Neuron (in vitro differentiated cells): ENCODE data around the gene COPG2.
"Not testable (repeated sequence)": the region's sequence is repeated elsewhere in the genome, so short reads cannot be mapped to it uniquely, and the experiment has no call there.

Source experiments
- H2AFZ ChIP-seq: one replicate; pipeline ENCODE4 v1.6.1; 2013; ENCODE audit warnings: low read depth, mild to moderate bottlenecking, inconsistent platforms, low read length, moderate library complexity
- H3K27me3 ChIP-seq: one replicate; pipeline ENCODE4 v1.6.1; 2013; ENCODE audit warnings: low read length; ENCODE audit not compliant: insufficient read depth
- H3K36me3 ChIP-seq: one replicate; pipeline ENCODE4 v1.6.1; 2013; ENCODE audit warnings: low read length; ENCODE audit not compliant: insufficient read depth
- H3K4me1 ChIP-seq: one replicate; pipeline ENCODE4 v1.6.1; 2013; ENCODE audit warnings: low read length; ENCODE audit not compliant: insufficient read depth
- H3K4me3 ChIP-seq: 2 replicates; pipeline ENCODE4 v1.5.1; 2013; ENCODE audit warnings: mild to moderate bottlenecking, low read length, moderate library complexity
- H3K9me3 ChIP-seq: one replicate; pipeline ENCODE4 v1.6.1; 2013; ENCODE audit warnings: low read length

COPG2 gene

DNA sequence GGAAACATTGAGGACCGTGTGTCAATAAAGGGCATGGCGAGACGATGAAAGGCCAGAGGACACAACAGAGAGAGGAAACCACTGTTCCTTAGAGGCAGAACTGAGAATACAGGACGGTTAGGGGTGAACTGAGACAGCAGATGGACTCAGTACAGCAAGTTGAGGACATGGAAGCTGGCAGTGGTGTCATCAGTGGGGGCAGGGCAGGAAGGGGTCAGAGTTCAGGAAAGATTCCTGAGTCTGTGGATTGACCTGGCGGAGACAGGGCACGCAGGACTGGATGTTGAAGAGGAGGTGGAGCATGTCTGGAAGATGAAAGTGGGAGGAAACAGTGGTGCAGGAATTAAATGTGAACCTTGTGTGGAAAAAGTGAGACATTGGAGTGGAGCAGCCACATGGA lies 130.7 kb downstream of the COPG2 start:
- not testable (repeated sequence) for H2AFZ ChIP-seq, H3K4me1 ChIP-seq, H3K27me3 ChIP-seq, H3K4me3 ChIP-seq, H3K9me3 ChIP-seq
- H3K36me3 ChIP-seq, result peaks cover 43% of the 10 kb centered on the region

GRCh38 chr7:130529417-130529816 lies 139.1 kb downstream of the COPG2 start:
- H3K4me3 ChIP-seq, result no peak overlapping the region
- H3K4me1 ChIP-seq, result no peaks in the 10 kb centered on the region
- H2AFZ ChIP-seq, result no peak overlapping the region
- peaks cover 45% of the 10 kb centered on the region for H3K36me3 ChIP-seq
- peaks cover 3% of the 10 kb centered on the region for H3K9me3 ChIP-seq
- H3K27me3 ChIP-seq, result no peaks in the 10 kb centered on the region

GRCh38 chr7:130527752-130528355 lies 140.7 kb downstream of the COPG2 start:
- peaks cover 36% of the 10 kb centered on the region for H3K36me3 ChIP-seq
- not testable (repeated sequence) for H3K27me3 ChIP-seq, H3K9me3 ChIP-seq, H3K4me3 ChIP-seq, H2AFZ ChIP-seq, H3K4me1 ChIP-seq

- Histone ChIP-seq H3K9me3 (peaks cover 3% of the 10 kb centered on the region), H3K36me3 (peaks cover 35% of the 10 kb centered on the region), H3K4me3 (no peak overlapping the region), H2AFZ (no peak overlapping the region), H3K27me3 (no peaks in the 10 kb centered on the region), H3K4me1 (peaks cover 6% of the 10 kb centered on the region)
These were observed 143.9 kb downstream of the COPG2 start for GRCh38 chr7:130524628-130525027.

DNA sequence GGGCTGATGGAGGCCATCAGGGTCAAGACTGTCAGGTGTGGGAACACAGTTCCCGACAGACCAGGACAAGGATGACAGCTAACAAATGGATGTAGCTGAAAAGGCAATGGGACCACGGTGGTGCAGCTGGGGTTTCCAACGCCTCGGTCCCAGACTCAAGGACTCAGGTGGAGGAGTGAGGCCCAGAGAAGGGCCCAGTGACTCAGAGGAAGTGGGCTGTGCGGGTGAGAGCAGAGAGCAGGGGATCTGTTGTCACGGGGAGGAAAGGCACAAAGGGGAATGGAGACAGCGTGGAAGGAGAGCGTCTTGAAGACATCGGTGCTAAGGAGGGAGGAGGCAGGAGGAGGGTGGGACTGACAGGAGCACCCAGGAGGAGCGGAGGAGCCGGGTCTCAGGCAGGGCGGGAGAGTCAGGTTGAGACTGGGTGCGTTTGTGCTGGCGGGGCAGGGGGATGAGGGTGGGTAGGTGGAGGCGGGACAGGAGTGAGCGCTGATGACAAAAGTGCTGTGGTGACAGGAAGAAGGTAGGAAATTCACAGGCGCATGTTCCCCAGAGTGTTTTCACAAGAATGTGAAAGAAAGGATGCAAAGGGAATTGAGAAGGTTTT lies 144.9 kb downstream of the COPG2 start:
- not testable (repeated sequence) for H3K9me3 ChIP-seq, H2AFZ ChIP-seq, H3K4me3 ChIP-seq, H3K4me1 ChIP-seq, H3K27me3 ChIP-seq
- H3K36me3 ChIP-seq, result peaks cover 25% of the 10 kb centered on the region

DNA sequence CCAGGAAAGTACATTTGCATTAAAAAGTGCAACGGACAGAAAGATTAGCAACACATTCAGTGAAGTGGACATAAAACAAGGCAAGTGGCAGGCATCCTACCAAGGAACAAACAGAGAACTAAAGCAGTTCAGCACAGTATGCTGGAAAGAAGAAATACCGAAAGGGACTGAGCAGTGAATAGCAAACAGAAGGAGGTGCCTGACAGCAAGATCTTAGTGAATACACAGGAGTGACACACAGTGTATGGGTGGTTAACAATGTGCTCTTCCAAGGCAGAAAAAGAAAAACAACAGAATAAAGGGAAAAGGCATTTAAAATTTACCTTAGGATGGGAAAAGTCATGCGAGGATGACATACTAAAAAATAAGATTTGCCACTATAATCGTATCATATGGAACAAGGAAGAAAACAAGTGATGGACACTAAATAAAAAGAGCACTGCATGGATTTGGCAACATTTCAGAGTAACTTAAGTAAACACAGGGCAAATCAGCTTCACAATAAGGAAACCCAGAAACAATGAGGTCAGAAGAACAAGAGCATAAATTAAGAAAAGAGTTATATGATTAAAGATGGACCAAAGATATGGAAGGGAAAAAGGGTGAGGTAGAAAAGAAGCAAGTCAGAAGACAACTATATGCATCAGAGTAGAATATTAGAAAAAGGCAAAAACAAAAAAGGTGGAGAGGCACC lies 147.1 kb downstream of the COPG2 start:
- Histone ChIP-seq H3K4me3 (no peak overlapping the region), H3K9me3 (peaks cover 3% of the 10 kb centered on the region), H3K4me1 (peaks cover 6% of the 10 kb centered on the region), H3K36me3 (peaks cover 26% of the 10 kb centered on the region), H2AFZ (no peak overlapping the region), H3K27me3 (no peaks in the 10 kb centered on the region)

GRCh38 chr7:130515315-130516040 lies 153.1 kb downstream of the COPG2 start:
- Histone ChIP-seq H3K36me3 (peaks cover 36% of the 10 kb centered on the region), H3K4me1 (no peaks in the 10 kb centered on the region), H3K4me3 (no peak overlapping the region), H3K27me3 (no peaks in the 10 kb centered on the region), H3K9me3 (no peaks in the 10 kb centered on the region), H2AFZ (no peak overlapping the region)

GRCh38 chr7:130513447-130513846 lies 155.1 kb downstream of the COPG2 start:
- H3K9me3 ChIP-seq, result no peaks in the 10 kb centered on the region
- no peaks in the 10 kb centered on the region for H3K4me1 ChIP-seq
- H3K36me3 ChIP-seq, result peaks cover 55% of the 10 kb centered on the region
- no peak overlapping the region for H3K4me3 ChIP-seq
- no peaks in the 10 kb centered on the region for H3K27me3 ChIP-seq
- H2AFZ ChIP-seq, result no peak overlapping the region

DNA sequence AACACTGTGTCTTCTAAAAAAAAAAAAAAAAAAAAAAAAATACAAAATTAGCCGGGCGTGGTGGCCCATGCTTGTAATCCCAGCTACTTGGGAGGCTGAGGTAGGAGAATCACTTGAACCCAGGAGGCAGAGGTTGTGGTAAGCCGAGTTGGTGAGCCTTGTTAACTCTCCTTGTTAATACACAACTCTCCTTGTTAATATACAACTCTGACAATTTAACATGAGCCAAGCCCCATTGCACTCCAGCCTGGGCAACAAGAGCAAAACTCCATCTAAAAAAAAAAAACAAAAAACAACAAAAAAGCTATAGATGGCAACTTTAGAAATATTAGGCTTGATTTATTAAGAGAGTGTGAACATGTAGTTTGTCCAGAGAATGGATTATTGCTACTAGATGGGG lies 156.5 kb downstream of the COPG2 start:
- H3K36me3 ChIP-seq, result peaks cover 66% of the 10 kb centered on the region

GRCh38 chr7:130506358-130506757 lies 162.2 kb downstream of the COPG2 start:
- Histone ChIP-seq H3K4me1 (no peaks in the 10 kb centered on the region), H2AFZ (no peak overlapping the region), H3K36me3 (peaks cover 91% of the 10 kb centered on the region), H3K4me3 (no peak overlapping the region), H3K27me3 (no peaks in the 10 kb centered on the region), H3K9me3 (peaks cover 1% of the 10 kb centered on the region)

More for the DNA sequence above, 156.5 kb downstream of the COPG2 start:
- H2AFZ ChIP-seq, H3K9me3 ChIP-seq, H3K27me3 ChIP-seq, H3K4me3 ChIP-seq, H3K4me1 ChIP-seq: not testable (repeated sequence)

DNA sequence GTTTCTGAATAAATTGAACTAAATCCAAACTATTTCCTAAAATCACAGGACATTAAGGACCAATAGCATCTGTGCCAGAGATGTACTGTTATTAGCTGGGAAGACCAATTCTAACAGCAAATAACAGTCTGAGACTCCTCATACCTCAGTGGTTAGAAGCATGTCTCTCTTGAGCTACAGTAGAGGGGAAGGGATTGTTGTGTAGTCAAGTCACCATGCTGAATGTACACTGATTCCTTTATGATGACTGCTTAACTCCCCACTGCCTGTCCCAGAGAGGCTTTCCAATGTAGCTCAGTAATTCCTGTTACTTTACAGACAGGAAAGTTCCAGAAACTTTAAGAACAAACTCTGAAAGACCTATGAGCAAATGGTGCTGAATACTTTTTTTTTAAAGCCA lies 162.8 kb downstream of the COPG2 start:
- Histone ChIP-seq H3K4me3 (no peak overlapping the region), H3K27me3 (no peaks in the 10 kb centered on the region), H2AFZ (no peak overlapping the region), H3K36me3 (peaks cover 90% of the 10 kb centered on the region), H3K9me3 (peaks cover 1% of the 10 kb centered on the region), H3K4me1 (no peaks in the 10 kb centered on the region)

DNA sequence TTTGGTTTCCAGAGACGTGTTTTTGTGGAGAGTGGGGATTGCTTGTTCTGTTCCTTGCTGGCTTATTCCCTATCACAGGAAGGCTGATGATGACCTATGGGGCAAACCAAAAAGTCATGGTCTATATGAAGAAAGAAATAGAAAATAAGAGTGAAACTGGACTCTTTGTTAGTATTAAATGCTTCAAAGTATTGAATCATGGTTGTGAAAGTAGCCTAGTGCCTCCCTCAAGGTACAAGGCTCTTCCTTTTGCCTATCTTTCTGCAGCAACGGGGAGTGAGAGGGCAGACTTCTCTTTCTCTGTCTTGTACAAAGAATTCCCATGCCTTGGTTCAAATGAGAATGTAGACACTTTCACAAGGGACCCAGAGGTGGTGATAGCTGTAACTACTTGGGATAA lies 167.6 kb downstream of the COPG2 start:
- H2AFZ ChIP-seq, result no peak overlapping the region
- peaks cover 1% of the 10 kb centered on the region for H3K9me3 ChIP-seq
- no peak overlapping the region for H3K4me3 ChIP-seq
- H3K36me3 ChIP-seq, result peaks cover 84% of the 10 kb centered on the region
- H3K27me3 ChIP-seq, result no peaks in the 10 kb centered on the region
- H3K4me1 ChIP-seq, result no peaks in the 10 kb centered on the region

DNA sequence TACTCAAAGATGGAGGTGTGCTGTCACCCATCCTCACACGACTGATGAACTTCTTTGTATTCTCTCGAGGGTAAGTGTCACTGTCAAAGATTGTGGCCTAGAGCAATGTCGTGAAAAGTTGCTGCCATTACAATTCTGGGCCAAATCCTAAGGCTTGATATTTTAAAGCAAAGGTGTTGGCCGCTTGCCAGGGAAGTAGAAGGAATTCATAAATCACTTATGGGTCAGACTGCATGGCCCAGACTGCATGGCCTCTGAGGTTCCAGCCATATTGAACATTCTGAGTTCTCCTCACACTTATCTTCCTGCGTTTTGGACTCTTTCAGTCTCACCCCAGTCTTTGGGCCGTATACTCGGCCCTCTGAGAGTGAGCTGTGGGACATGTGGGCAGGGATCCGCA lies 168.1 kb downstream of the COPG2 start:
- Histone ChIP-seq H3K4me3 (no peak overlapping the region), H3K9me3 (peaks cover 1% of the 10 kb centered on the region), H2AFZ (no peak overlapping the region), H3K27me3 (no peaks in the 10 kb centered on the region), H3K4me1 (no peaks in the 10 kb centered on the region), H3K36me3 (peaks cover 80% of the 10 kb centered on the region)
